ENCODE measurements around the gene TMEM86A. TPM values are rescaled to one million over a fixed set of nuclear protein-coding genes. Genes with fewer than 3 reads are reported as not detected.

The TMEM86A gene
- polyA plus RNA-seq, 4 donors, result 5.8 to 8.3 (median 7.2) TPM

GRCh38 chr11:18752502-18752901, 53.9 kb downstream of the TMEM86A start:
- no peak for DNase-seq (ENCODE audit: low read depth in 4 of 4, low spot score in 3 of 4)

DNA sequence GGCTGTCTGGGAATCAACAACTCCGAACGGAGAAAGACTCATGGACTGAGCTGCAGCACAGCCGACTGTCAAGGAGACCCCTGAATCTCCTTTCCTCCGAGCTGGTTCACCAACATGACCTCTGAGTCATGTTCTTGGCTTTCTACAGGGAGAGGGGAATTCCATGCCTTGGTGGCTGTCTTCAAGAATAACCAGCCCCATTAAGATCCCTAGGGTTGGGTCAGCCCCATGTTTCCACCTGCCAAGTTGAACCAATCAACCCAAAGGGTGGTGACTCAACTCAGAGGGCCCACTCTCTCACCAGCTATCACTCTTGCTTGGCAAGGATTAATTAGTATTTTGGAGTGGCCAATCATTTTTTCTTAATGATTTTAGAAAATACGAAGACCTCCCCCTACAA, 55.7 kb downstream of the TMEM86A start:
- DNase-seq (ENCODE audit: low read depth in 4 of 4, low spot score in 3 of 4), result no peak

Other genes starting within 250 kb of the TMEM86A start
- gene LDHAL6A, start 242.9 kb upstream of the TMEM86A start, polyA plus RNA-seq (ENCODE audit: insufficient read length in 4 of 4), result 1 to 10 TPM in 3 of 4 donors, under 1 TPM in 1; 0.42 to 1.3 (median 1.2) TPM
- 100 to 1,000 TPM in 3 of 4 donors, 10 to 100 TPM in 1; 86.4 to 165 (median 137) TPM for gene TSG101, start 171.8 kb upstream of the TMEM86A start, polyA plus RNA-seq (ENCODE audit: insufficient read length in 4 of 4)
- gene UEVLD, start 110.0 kb upstream of the TMEM86A start, polyA plus RNA-seq (ENCODE audit: insufficient read length in 4 of 4), result 10 to 100 TPM; 18.0 to 23.1 (median 20.8) TPM
- 10 to 100 TPM in 1 of 4 donors, 1 to 10 TPM in 3; 4.5 to 16.8 (median 7.3) TPM for gene MISFA, start 99.0 kb upstream of the TMEM86A start, polyA plus RNA-seq (ENCODE audit: insufficient read length in 4 of 4)
- 10 to 100 TPM; 25.7 to 29.2 (median 26.5) TPM for gene SPTY2D1, start 64.4 kb upstream of the TMEM86A start, polyA plus RNA-seq (ENCODE audit: insufficient read length in 4 of 4)
- gene IGSF22, start 27.4 kb downstream of the TMEM86A start, polyA plus RNA-seq (ENCODE audit: insufficient read length in 4 of 4), result 1 to 10 TPM in 3 of 4 donors, under 1 TPM in 1; 0.87 to 2.6 (median 1.6) TPM
- 1 to 10 TPM in 1 of 4 donors, under 1 TPM in 3; 0.63 to 1.1 (median 0.82) TPM for gene PTPN5, start 93.0 kb downstream of the TMEM86A start, polyA plus RNA-seq (ENCODE audit: insufficient read length in 4 of 4)
- not detected for gene MRGPRX1, start 240.6 kb downstream of the TMEM86A start, polyA plus RNA-seq (ENCODE audit: insufficient read length in 4 of 4)

Measured in left renal pelvis (tissue), 4 donors.